Neuronal stem cell (in vitro differentiated cells): Measurements from ENCODE around the gene NHLH2.
A peak's percentile ranks its signal among the peaks of the same experiment; 100 is the strongest.

ENCODE experiments used
- DNase-seq: peaks from one replicate; pipeline ENCODE4 v3.0.0-alpha.2; 2013; ENCODE audit warnings: low spot score
- H2AFZ ChIP-seq: one replicate; pipeline ENCODE4 v1.6.1; 2013; ENCODE audit warnings: mild to moderate bottlenecking, low read length, inconsistent platforms
- H2AK5ac ChIP-seq: 2 replicates; pipeline ENCODE4 v1.6.1; 2013; ENCODE audit warnings: low read depth, mild to moderate bottlenecking, inconsistent platforms, low read length, moderate library complexity, mixed read lengths
- H2BK120ac ChIP-seq: 2 replicates; pipeline ENCODE4 v1.6.1; 2013; ENCODE audit warnings: low read depth, mild to moderate bottlenecking, inconsistent platforms, low read length, moderate library complexity, mixed read lengths
- H2BK12ac ChIP-seq: one replicate; pipeline ENCODE4 v1.6.1; 2013; ENCODE audit warnings: low read length, inconsistent platforms
- H2BK15ac ChIP-seq: 2 replicates; pipeline ENCODE4 v1.6.1; 2013; ENCODE audit warnings: mild to moderate bottlenecking, low read length, inconsistent platforms, mixed read lengths
- H2BK5ac ChIP-seq: one replicate; pipeline ENCODE4 v1.6.1; 2013; ENCODE audit warnings: inconsistent platforms, mild to moderate bottlenecking, low read length, moderate library complexity
- H3K14ac ChIP-seq: one replicate; pipeline ENCODE4 v1.6.1; 2013; ENCODE audit warnings: low read length, inconsistent platforms
- H3K18ac ChIP-seq: 2 replicates; pipeline ENCODE4 v1.6.1; 2013; ENCODE audit warnings: low read length, inconsistent platforms
- H3K23ac ChIP-seq: 2 replicates; pipeline ENCODE4 v1.6.1; 2013; ENCODE audit warnings: low read depth, mild to moderate bottlenecking, mixed read lengths, low read length, inconsistent platforms; ENCODE audit not compliant: poor library complexity
- H3K27ac ChIP-seq: replicated peaks from 3 replicates; pipeline ENCODE4 v1.5.1; 2013; ENCODE audit warnings: low read length, inconsistent platforms
- H3K27me3 ChIP-seq, 3 experiments: 2 replicates each; pipeline ENCODE4 v1.6.1; 2013; ENCODE audit warnings: low read length in 3 of 3, mild to moderate bottlenecking in 2 of 3, inconsistent platforms in 1 of 3, low read depth in 1 of 3, mixed read lengths in 1 of 3, moderate library complexity in 1 of 3; ENCODE audit not compliant: control insufficient read depth in 3 of 3, insufficient read depth in 3 of 3
- H3K36me3 ChIP-seq, 2 donors: replicated peaks in 1 of 2; 2 replicates each; pipeline ENCODE4 v1.6.1; 2013; ENCODE audit warnings: low read length in 2 of 2; ENCODE audit not compliant: control insufficient read depth in 2 of 2, insufficient read depth in 2 of 2
- H3K4ac ChIP-seq: 2 replicates; pipeline ENCODE4 v1.6.1; 2013; ENCODE audit warnings: inconsistent platforms, mild to moderate bottlenecking, low read length, moderate library complexity
- H3K4me1 ChIP-seq, 2 donors: 1 replicate in 1 of 2; 2 replicates in 1 of 2; pipeline ENCODE4 v1.6.1; 2013; ENCODE audit warnings: low read length in 2 of 2, low read depth in 1 of 2; ENCODE audit not compliant: control insufficient read depth in 2 of 2, insufficient read depth in 1 of 2
- H3K4me2 ChIP-seq: one replicate; pipeline ENCODE4 v1.6.1; 2013; ENCODE audit warnings: mild to moderate bottlenecking, low read length, inconsistent platforms; ENCODE audit not compliant: insufficient read depth, poor library complexity, severe bottlenecking
- H3K4me3 ChIP-seq, 2 donors: 2 replicates each; pipeline ENCODE4 v1.5.1; 2013; ENCODE audit warnings: low read length in 2 of 2, mild to moderate bottlenecking in 2 of 2, inconsistent platforms in 1 of 2, moderate library complexity in 1 of 2
- H3K79me1 ChIP-seq: one replicate; pipeline ENCODE4 v1.6.1; 2013; ENCODE audit warnings: low read depth, mild to moderate bottlenecking, inconsistent platforms, low read length, moderate library complexity
- H3K9ac ChIP-seq: one replicate; pipeline ENCODE4 v1.6.1; 2013; ENCODE audit warnings: mild to moderate bottlenecking, low read depth, low read length, inconsistent platforms; ENCODE audit not compliant: poor library complexity
- H3K9me3 ChIP-seq, 2 donors: replicated peaks in 1 of 2; 2 replicates each; pipeline versions ENCODE3 to v1.6.1; 2013; ENCODE audit warnings: low read length in 2 of 2, mild to moderate bottlenecking in 2 of 2, inconsistent platforms in 1 of 2, low read depth in 1 of 2, mixed read lengths in 1 of 2, moderate library complexity in 1 of 2; ENCODE audit not compliant: control insufficient read depth in 2 of 2, insufficient read depth in 1 of 2
- H4K8ac ChIP-seq: one replicate; pipeline ENCODE4 v1.6.1; 2013; ENCODE audit warnings: low read depth, mild to moderate bottlenecking, inconsistent platforms, low read length, moderate library complexity
- H4K91ac ChIP-seq: one replicate; pipeline ENCODE4 v1.6.1; 2013; ENCODE audit warnings: low read length, low read depth, mild to moderate bottlenecking, inconsistent platforms; ENCODE audit not compliant: poor library complexity
- WGBS, 2 donors: extraction: QIAGEN DNeasy Blood & Tissue Kit; methylation state at CpG; one replicate each; pipeline ENCODE4 v1.1.7; 2013; ENCODE audit warnings: missing lambda C conversion rate in 2 of 2, mixed read lengths in 1 of 2; ENCODE audit not compliant: insufficient read length in 2 of 2, insufficient replicate concordance in 1 of 2; ENCODE audit errors: extremely low coverage in 2 of 2; 5-methylcytosine and 5-hydroxymethylcytosine counted together

Gene NHLH2

DNA sequence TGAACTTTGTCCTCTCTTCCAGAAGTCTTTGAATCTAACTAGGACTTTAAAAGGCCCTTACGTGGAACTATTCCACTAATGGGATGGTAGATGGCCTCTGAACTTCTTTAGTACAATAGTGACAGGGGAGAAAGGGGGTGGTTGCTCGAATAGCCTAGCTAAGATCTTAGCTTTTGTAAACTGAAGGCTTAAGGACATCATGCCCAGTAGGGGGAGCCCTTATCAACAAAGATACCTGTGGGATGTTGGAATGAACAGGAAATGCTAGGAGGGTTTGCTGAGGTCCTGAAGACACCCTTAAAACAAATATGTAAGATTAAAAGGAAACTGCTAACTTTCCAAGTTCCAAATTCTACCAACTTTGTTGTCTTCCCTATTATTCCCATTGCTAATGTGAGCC, 33.2 kb downstream of the NHLH2 start:
- H3K14ac ChIP-seq = no peak overlapping the region
- no peaks in the 10 kb centered on the region for H3K36me3 ChIP-seq
- peak; percentile 59 for DNase-seq
- H3K4me3 ChIP-seq = no peak overlapping the region
- H2BK5ac ChIP-seq = no peak overlapping the region
- H2BK15ac ChIP-seq = no peak overlapping the region
- no peak overlapping the region for H4K91ac ChIP-seq
- WGBS, 2 donors = no CpG with 5 or more reads among the region's 2 CpGs
- H3K4me2 ChIP-seq = no peak overlapping the region
- no peak overlapping the region for H3K9ac ChIP-seq
- no peaks in the 10 kb centered on the region for H3K79me1 ChIP-seq
- H4K8ac ChIP-seq = no peak overlapping the region
- no peak overlapping the region for H2AK5ac ChIP-seq
- H2BK120ac ChIP-seq = no peak overlapping the region
- no peak overlapping the region for H3K4ac ChIP-seq
- no peak overlapping the region for H3K18ac ChIP-seq
- no peaks in the 10 kb centered on the region for H3K9me3 ChIP-seq
- H3K23ac ChIP-seq = no peak overlapping the region
- no peak overlapping the region for H2BK12ac ChIP-seq
- no peak overlapping the region for H3K27ac ChIP-seq
- no peak overlapping the region for H2AFZ ChIP-seq
- H3K27me3 ChIP-seq = peaks cover 0 to 3% (median 0%) of the 10 kb centered on the region in 3 experiments
- H3K4me1 ChIP-seq = no peaks in the 10 kb centered on the region

DNA sequence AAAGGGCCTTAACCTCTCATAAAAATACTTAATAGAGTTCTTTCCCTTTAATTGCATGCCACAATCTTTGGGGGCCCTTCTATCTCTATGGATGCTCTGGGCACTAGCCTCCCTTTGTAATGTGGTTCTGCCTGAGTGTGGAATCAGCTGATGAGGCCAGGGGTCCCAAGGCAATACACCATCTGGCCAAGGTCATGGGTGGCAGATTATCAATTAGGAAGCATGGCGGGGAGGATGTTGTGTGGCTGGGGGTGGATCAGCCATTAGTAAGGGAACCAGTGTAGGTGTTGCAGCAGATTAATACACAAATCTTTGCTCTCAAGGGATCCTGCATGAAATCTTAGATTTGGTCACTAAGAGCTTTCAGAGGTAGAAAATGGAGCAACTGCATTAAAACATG, 35.3 kb downstream of the NHLH2 start:
- WGBS, 2 donors = no CpG with 5 or more reads among the region's 1 CpG
- H2BK12ac ChIP-seq = no peak overlapping the region
- H2BK5ac ChIP-seq = no peak overlapping the region
- H3K4me3 ChIP-seq = no peak overlapping the region
- H2BK15ac ChIP-seq = no peak overlapping the region
- H3K36me3 ChIP-seq = no peaks in the 10 kb centered on the region
- no peak overlapping the region for H3K4me2 ChIP-seq
- H2AK5ac ChIP-seq = no peak overlapping the region
- H3K18ac ChIP-seq = no peak overlapping the region
- no peak overlapping the region for H3K23ac ChIP-seq
- no peak overlapping the region for H3K9ac ChIP-seq
- no peak overlapping the region for H3K14ac ChIP-seq
- peaks cover 0 to under 1% (median 0%) of the 10 kb centered on the region in 3 experiments for H3K27me3 ChIP-seq
- DNase-seq = no peak
- no peak overlapping the region for H4K91ac ChIP-seq
- no peaks in the 10 kb centered on the region for H3K4me1 ChIP-seq
- no peak overlapping the region for H2BK120ac ChIP-seq
- H3K79me1 ChIP-seq = no peaks in the 10 kb centered on the region
- H3K27ac ChIP-seq = no peak overlapping the region
- H3K4ac ChIP-seq = no peak overlapping the region
- no peak overlapping the region for H4K8ac ChIP-seq
- no peaks in the 10 kb centered on the region for H3K9me3 ChIP-seq
- H2AFZ ChIP-seq = no peak overlapping the region

DNA sequence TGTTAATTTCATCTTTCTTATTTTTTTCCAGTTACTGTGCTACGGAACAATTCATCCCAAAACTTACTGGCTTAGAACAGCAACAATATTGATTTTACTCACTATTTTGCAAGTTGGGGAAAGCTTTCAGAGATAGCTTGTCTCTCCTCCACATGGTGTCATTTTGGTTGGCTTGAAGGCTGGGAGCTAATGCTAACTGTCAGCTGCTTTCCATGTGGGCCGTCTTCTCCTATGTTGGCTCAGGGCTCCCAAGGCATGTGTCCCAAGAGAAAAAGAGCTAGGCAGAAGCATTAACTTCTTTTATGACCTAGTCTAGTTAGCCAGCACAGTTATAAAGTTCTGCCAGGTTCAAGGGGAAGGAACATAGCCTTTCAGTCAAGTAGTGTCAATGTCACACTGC, 38.5 kb downstream of the NHLH2 start:
- no CpG with 5 or more reads among the region's 2 CpGs for WGBS, 2 donors
- H3K4me3 ChIP-seq = no peak overlapping the region
- no peak overlapping the region for H4K8ac ChIP-seq
- no peak overlapping the region for H3K4ac ChIP-seq
- H3K14ac ChIP-seq = no peak overlapping the region
- H2AK5ac ChIP-seq = no peak overlapping the region
- DNase-seq = no peak
- H3K18ac ChIP-seq = no peak overlapping the region
- H2BK12ac ChIP-seq = no peak overlapping the region
- H3K9me3 ChIP-seq = no peaks in the 10 kb centered on the region
- H3K79me1 ChIP-seq = no peaks in the 10 kb centered on the region
- H3K9ac ChIP-seq = no peak overlapping the region
- no peak overlapping the region for H2BK15ac ChIP-seq
- no peak overlapping the region for H3K23ac ChIP-seq
- H2AFZ ChIP-seq = no peak overlapping the region
- no peak overlapping the region for H3K4me2 ChIP-seq
- H4K91ac ChIP-seq = no peak overlapping the region
- no peaks in the 10 kb centered on the region for H3K36me3 ChIP-seq
- H3K27me3 ChIP-seq = no peaks in the 10 kb centered on the region
- H2BK120ac ChIP-seq = no peak overlapping the region
- H3K27ac ChIP-seq = no peak overlapping the region
- no peak overlapping the region for H2BK5ac ChIP-seq
- H3K4me1 ChIP-seq = peaks cover 0 to under 1% of the 10 kb centered on the region in 2 donors

DNA sequence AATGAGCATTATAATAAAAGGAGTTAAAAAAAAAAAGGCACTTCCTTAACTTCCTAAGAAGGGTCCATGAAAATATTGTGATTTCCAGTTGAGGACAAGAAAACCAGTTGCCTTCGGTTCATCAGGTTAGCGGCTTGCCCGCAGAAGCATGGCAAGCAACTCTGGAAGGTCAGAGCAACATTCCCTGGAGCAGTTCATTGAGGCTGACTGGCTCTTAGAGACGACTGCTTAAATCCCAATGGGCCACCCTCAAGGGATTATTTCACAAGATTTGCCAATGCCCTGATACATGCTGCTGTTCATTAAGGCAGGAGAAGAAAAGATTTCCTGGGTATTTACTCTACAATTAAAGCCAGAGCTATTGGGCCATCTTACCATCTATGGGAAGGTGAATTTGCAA, 43.4 kb downstream of the NHLH2 start:
- H3K27ac ChIP-seq = no peak overlapping the region

More for the DNA sequence above, 43.4 kb downstream of the NHLH2 start:
- Histone ChIP-seq H3K79me1 (no peaks in the 10 kb centered on the region), H3K14ac (no peak overlapping the region), H2BK120ac (no peak overlapping the region), H2BK5ac (no peak overlapping the region), H3K23ac (no peak overlapping the region), H4K91ac (no peak overlapping the region), H2AK5ac (no peak overlapping the region), H3K4me3 (no peak overlapping the region), H2BK12ac (no peak overlapping the region), H3K18ac (no peak overlapping the region), H3K4me2 (no peak overlapping the region), H3K36me3 (no peaks in the 10 kb centered on the region), H4K8ac (no peak overlapping the region), H3K27me3 (no peaks in the 10 kb centered on the region), H2AFZ (no peak overlapping the region), H2BK15ac (no peak overlapping the region), H3K9me3 (no peaks in the 10 kb centered on the region), H3K4me1 (peaks cover 0 to 13% of the 10 kb centered on the region in 2 donors), H3K9ac (no peak overlapping the region), H3K4ac (no peak overlapping the region)
- WGBS, 2 donors = no CpG with 5 or more reads among the region's 4 CpGs
- no peak for DNase-seq
